NCI-H460 (cell line): ENCODE results near the gene BDNF. TPM values are rescaled to one million over a fixed set of nuclear protein-coding genes. Genes with fewer than 3 reads are reported as not detected.
"Not testable (repeated sequence)": the region's sequence is repeated elsewhere in the genome, so short reads cannot be mapped to it uniquely, and the experiment has no call there.

Experiments used
- DNase-seq: peaks from one replicate; pipeline ENCODE4 v3.0.0-alpha.2; 2016; ENCODE audit warnings: low read depth; ENCODE audit errors: extremely low read depth
- total RNA-seq: library from RNA; depleted of rRNA; stranded (reverse); fragments of >200 nt; shearing (Covaris generic); gene quantifications from 2 replicates; pipeline ENCODE4 v1.2.3, GENCODE V29; 2014

Gene BDNF
- total RNA-seq, 1 experiment from 2014 or later, result 78.3 TPM

- not testable (repeated sequence) for DNase-seq
Observed at GRCh38 chr11:27629023-27629422, 71.2 kb downstream of the BDNF start.

DNA sequence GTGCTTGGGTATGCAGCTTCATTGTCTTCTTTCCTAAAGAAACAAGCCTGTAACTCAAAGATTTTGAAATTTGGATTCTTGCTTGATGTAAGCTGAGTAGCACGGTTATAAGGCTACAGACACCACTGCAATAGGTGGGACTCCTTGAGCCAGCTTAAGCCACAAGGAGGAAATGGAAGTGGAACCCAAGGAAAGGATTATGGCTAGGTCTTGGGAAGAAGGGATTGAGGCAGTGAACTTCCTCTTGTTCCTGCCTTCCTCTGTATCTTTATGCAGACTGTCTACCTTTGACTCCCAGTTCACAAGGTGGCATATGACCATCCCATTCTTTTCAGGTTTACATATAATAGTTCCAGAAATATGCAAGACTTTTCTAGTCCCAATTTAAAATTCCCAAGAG is 72.3 kb downstream of the BDNF start:
- no peak for DNase-seq

- DNase-seq, result no peak
Observed at GRCh38 chr11:27626938-27627586, 73.2 kb downstream of the BDNF start.

- no peak for DNase-seq
Observed at GRCh38 chr11:27626269-27626937, 73.9 kb downstream of the BDNF start.

GRCh38 chr11:27625347-27625912 is 74.8 kb downstream of the BDNF start:
- DNase-seq, result no peak

DNA sequence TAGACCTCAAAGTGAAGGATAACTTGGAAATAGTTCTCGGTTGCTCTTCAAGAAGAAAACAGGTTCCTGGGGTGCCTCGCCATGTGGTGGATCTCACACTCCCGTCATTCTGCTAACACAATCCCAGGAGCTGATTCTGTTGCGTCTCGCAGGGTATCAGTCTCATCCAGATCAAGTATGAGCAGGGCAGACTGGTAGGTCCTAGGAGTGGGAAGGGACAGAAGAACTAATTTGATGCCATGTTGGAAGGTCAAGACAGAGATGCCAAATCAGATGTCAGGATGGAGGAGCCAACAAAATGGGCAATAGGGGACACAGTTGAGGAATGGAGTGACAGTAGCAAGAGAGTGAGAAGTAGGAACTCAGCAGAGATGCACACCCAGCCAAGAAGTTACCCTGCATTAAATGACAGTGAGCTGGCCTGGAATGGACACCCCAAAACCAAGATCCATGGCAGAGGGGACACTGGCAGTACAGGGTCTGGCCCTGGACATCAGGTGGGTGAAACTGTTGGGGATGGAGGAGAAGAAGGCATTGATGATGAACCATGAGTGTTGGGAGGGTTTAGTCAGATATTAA is 76.2 kb downstream of the BDNF start:
- DNase-seq, result no peak

DNA sequence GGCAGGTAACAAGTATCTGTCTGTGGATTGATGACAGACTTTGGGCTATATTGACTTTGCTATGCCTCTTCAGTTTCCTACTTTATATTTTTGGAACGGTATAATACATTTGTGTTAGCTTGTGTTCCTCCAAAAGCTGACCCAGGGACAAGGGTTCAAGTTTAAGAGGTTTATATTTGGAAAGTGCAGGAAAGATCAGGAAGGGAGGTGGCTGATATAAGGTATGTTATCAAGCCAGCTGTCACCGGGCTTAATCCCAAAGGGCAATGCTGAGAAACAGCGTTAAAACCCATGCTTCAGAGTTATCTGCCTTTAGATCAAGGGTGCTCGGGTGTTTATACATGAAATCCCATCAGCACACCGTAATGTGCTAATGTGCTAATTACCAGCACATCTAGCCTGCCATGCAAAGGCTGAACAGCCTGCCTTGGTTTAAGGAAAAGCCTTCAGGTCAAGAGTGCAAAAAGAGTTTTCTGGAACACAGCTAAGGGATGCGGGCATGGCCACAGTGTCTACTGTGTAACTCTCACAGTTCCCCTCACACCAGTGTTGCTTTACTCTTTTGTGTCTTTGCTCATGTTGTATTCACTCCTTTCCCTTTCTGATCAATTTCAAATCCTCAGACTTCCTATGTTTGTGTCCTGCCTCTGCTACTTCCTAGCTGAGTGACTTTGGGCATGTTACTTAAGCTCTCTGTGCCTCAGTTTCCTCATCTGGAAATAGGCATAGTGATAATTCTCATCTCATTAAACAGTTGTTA is 77.5 kb downstream of the BDNF start:
- no peak for DNase-seq

DNA sequence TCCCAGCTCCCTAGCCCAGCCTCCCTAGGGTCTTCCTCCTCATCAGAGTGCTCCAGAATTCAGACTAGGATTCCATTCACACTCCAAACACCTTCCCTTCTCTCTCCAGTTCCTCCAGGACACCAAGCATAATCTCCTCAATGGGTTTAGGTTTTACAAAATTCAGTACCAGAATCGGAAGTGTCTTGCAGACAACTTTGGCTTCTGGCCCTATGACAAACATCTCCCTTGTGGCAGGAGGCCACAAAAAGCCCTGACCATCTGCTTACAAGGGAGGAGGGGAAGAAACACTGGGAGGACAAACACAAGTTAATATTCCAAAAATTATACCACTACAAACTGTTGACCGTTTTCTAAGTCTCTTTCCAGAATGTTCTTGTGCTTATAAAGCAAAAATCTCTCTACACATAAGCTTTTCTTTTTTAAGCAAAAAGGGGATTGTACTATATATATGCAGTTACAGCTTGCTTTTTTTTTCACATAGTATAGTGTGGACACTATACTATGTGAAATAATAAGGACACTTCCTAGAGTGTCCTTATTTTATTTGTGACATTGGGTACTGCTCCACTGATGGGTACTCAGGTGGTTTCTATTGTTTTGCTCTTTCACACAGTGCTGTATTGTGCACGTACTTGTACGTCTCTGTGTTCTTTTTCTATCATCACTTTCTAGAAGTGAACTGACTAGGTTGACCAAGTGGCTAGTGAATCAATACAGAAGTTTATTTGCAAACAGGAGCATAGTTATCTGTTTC is 78.7 kb downstream of the BDNF start:
- DNase-seq, result no peak

- DNase-seq, result no peak
Observed at GRCh38 chr11:27619763-27620335, 80.4 kb downstream of the BDNF start.

DNA sequence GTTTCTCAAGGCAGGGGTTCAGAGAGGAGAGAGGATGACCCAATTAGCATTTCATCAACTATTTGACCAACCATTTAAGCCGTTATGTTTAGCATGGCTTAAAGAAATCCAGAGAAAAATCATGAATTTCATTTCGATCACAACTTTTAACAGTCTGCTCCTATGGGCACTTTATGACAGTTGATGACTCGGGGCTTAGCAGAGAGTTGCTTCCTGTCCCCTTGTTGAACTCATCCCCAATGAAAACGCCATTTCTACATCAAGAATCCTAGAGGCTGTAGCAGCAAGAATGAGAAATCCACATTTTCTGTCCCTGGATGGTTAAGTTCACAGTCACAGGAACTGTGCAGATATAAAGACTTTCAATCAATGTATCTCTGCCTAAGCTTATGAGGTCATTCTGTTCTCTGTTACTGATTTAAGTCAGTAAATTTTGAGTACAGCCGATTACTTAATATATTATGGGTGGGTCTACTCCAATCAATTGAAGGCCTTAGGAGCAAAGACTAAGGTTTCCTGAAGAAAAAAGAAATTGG is 81.1 kb downstream of the BDNF start:
- no peak for DNase-seq

DNA sequence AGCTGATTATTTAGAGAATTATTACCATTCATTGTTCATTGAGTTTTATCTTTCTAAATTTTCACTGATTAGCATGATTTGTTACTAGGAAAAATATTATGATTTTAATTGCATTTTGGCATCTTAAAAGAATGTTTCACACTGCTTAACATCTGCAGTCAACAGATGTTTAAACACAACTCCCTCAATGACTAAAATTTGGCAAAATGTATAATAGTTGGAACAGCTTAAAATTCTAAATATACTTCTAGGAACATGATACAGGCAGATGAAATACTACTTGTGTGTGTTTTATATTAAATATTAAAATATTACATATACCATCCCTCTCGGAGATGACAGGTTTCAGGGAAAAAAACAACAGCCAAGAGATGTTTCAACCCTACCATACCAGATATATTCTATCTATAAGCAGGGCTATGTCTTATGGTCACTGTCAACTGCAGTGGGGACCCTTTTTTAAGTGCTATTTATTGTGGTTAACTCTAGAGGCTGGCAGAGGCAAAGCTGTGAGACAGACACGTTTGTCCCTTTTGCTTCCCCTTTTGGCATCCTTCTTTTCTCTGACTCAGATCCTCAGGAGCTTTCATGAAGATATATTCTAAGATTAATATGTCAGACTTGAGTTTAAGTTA is 81.9 kb downstream of the BDNF start:
- DNase-seq, result no peak

GRCh38 chr11:27616711-27617110 is 83.5 kb downstream of the BDNF start:
- no peak for DNase-seq

GRCh38 chr11:27615833-27616232 is 84.4 kb downstream of the BDNF start:
- no peak for DNase-seq

DNA sequence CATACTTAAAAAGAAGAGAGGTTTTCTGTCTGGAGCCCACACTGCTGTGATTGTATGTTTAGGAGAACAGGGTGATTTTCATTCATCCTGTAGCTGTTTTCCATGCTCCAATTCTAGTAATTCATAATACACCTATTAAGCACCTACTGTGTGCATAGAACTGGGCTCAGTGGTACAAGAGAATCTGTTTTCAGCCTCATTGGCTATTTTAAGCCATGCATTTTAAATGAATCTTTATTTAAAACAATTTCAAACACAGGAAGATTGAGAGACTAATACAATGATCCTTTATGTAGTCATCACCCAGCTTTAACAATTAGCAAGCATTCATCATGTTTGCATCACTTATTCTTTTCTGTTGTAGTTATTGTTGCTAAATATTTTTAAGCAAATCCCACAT is 86.2 kb downstream of the BDNF start:
- DNase-seq, result no peak

GRCh38 chr11:27612932-27613880 is 87.0 kb downstream of the BDNF start:
- DNase-seq, result no peak

GRCh38 chr11:27611947-27612455 is 88.3 kb downstream of the BDNF start:
- no peak for DNase-seq

GRCh38 chr11:27611390-27611789 is 88.9 kb downstream of the BDNF start:
- DNase-seq, result no peak

- DNase-seq, result no peak
Observed at GRCh38 chr11:27610946-27611345, 89.3 kb downstream of the BDNF start.
